Measurements from ENCODE around the gene OR2M3. TPM values are rescaled to one million over a fixed set of nuclear protein-coding genes. Genes with fewer than 3 reads are reported as not detected.

Gene OR2M3, protein sequence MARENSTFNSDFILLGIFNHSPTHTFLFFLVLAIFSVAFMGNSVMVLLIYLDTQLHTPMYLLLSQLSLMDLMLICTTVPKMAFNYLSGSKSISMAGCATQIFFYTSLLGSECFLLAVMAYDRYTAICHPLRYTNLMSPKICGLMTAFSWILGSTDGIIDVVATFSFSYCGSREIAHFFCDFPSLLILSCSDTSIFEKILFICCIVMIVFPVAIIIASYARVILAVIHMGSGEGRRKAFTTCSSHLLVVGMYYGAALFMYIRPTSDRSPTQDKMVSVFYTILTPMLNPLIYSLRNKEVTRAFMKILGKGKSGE
- not detected in 2 replicates for total RNA-seq

DNA sequence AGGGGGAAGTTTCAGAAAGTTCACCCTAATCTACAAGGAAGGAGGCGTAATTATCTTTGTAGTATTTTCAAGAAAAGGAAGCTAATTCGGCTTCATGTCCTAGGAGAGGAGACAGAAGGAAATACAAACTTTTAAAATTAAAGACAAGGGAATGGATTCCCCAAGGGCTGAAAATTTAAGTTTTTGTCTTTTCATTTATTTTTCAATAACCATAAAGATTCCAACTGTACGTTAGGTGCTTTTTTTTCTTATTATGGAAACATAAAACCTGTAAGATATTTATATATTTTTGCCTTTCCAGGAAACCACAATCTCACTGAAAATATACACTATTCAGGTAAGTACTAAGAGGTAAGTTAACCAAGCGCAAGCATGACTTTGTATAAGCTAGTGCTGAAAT lies at the start of gene OR2M3:
Gene OR2M3, plus strand, starts transcription at position 301 of the 400 bp plus-strand sequence. CDS start 5,803 bp downstream, outside the sequence.

DNA sequence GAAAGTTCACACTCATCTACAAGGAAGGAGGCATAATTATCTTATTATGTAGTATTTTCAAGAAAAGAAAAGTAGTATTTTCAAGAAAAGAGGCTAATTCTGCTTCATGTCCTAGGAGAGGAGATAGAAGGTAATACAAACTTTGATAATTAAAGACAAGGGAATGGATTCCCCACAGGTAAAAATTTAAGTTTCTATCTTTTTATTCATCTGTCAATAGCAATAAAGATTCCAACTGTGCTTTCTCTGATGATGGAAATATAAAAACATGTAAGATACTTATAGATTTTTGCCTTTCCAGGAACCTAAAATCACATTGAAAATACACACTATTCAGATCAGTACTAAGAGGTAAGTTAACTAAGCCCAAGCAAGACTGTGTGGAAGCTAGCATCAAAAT lies 22.5 kb upstream of the OR2M3 start, which contains the start of gene OR2M2:
Gene OR2M2, plus strand, starts transcription at position 301 of the 400 bp plus-strand sequence. CDS start 5,165 bp downstream, outside the sequence.

DNA sequence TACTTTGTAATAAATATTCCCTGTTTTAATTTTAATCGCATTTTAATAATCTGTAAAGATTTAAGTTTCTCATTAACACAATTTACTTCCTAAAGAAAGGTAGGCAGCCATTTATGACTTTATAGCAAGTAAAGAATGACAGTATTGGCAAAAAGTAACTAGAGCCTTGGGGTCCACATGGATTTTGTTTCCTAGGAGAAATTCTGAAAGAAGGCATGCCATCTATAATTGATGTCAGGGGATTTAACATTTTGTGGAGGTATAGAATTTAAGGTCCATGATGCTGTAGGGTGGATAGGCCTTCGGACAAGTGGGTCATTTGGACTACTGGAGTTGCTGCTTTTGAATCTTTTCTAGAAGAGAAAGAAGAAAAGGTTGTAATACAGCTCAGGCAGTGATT lies 34.1 kb downstream of the OR2M3 start, which contains the start of gene OR2M4:
Gene OR2M4, plus strand, starts transcription at position 301 of the 400 bp plus-strand sequence. CDS start 7,512 bp downstream, outside the sequence.

Other genes starting within 250 kb of the OR2M3 start
- gene OR2L8, start 248.4 kb upstream of the OR2M3 start, total RNA-seq = not detected in 2 replicates
- gene OR2AK2, start 232.0 kb upstream of the OR2M3 start, total RNA-seq = not detected in 2 replicates
- gene OR2L5, start 183.6 kb upstream of the OR2M3 start, total RNA-seq = not detected in 2 replicates
- gene OR2L2, start 167.2 kb upstream of the OR2M3 start, total RNA-seq = under 0.01 TPM in 1 of 2 replicates, not detected in the other
- not detected in 2 replicates for gene OR2L3, start 150.4 kb upstream of the OR2M3 start, total RNA-seq
- not detected in 2 replicates for gene OR2L13, start 102.1 kb upstream of the OR2M3 start, total RNA-seq
- not detected in 2 replicates for gene OR2M5, start 52.1 kb upstream of the OR2M3 start, total RNA-seq
- gene OR2M2, start 22.4 kb upstream of the OR2M3 start, total RNA-seq = not detected in 2 replicates
- gene OR2M4, start 34.2 kb downstream of the OR2M3 start, total RNA-seq = not detected in 2 replicates
- not detected in 2 replicates for gene OR2T33, start 80.7 kb downstream of the OR2M3 start, total RNA-seq
- not detected in 2 replicates for gene OR2T12, start 106.2 kb downstream of the OR2M3 start, total RNA-seq
- gene OR2M7, start 127.3 kb downstream of the OR2M3 start, total RNA-seq = not detected in 2 replicates
- not detected in 2 replicates for gene OR14C36, start 151.5 kb downstream of the OR2M3 start, total RNA-seq
- not detected in 2 replicates for gene OR2T4, start 164.4 kb downstream of the OR2M3 start, total RNA-seq
- not detected in 2 replicates for gene OR2T6, start 178.5 kb downstream of the OR2M3 start, total RNA-seq
- gene OR2T1, start 205.8 kb downstream of the OR2M3 start, total RNA-seq = not detected in 2 replicates
- not detected in 2 replicates for gene OR2T2, start 248.4 kb downstream of the OR2M3 start, total RNA-seq